ENCODE measurements around the gene TYK2. TPM values are rescaled to one million over a fixed set of nuclear protein-coding genes. Genes with fewer than 3 reads are reported as not detected.
A peak's percentile ranks its signal among the peaks of the same experiment; 100 is the strongest.

Gene TYK2
- 100 to 1,000 TPM; 277 to 290 TPM for total RNA-seq

DNA sequence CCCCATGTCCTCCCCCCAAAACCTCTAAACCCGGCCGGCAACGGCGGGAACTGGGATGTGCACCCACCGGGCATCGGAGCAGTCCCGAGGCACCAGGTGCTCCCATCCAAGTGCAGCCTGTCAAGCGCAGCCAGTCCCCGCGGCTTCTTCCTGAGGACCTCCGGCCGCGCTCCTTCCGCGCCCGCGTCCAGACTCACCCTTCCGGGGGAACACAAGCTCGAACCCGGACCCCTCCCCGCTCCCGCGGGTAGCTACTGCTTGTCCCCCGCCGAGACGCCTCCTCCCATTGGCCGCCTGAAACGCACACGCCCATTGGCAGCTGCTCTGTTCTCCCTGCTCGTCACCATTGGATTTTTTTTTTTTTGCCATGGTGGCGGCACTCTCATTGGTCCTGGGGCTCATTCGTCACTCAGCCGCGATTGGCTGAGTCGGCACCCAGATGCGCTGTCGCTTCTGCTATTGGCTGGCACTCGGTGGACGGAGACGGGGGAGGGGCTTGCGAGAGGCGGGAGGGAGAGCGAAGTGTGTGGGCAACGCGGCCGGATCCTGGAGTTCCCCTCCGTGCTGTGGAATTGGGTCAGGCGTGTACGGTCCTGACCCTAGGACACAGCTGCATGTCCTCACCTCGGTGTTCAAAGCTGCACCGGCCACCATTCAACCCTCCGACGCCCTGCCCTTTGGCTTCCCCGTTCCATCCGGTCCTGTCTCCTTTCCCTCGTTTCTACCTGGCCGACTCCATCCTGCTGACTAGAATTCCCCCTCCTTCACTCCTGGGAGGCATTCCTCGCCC lies at the start of gene TYK2:
Gene TYK2, minus strand, starts transcription at position 260 of the 790 bp plus-strand sequence. CDS start 2,166 bp downstream, outside the sequence.
- H3K36me3 Mint-ChIP-seq: peaks cover 17% of the 10 kb centered on the region
- H3K9me3 Mint-ChIP-seq: no peaks in the 10 kb centered on the region
- no peaks in the 10 kb centered on the region for H3K27me3 Mint-ChIP-seq
- ATAC-seq (ENCODE audit: low read depth) (peak; percentile 98), DNase-seq (peak; percentile 97)
- H3K4me3 Mint-ChIP-seq: peak within 1 kb of the TSS; percentile 94
- peaks cover 17% of the 10 kb centered on the region for H3K4me1 Mint-ChIP-seq
- peak within 1 kb of the TSS; percentile 92 for H3K27ac Mint-ChIP-seq
- POLR2A ChIA-PET: interaction anchor here (0.5 to 3.0 kb wide), 26 partner anchors 8 to 380 kb away, joined by 3 to 39 read pairs (median 4); partner anchors contain the start of genes CDC37, ICAM1, MRPL4 and RAVER1

DNA sequence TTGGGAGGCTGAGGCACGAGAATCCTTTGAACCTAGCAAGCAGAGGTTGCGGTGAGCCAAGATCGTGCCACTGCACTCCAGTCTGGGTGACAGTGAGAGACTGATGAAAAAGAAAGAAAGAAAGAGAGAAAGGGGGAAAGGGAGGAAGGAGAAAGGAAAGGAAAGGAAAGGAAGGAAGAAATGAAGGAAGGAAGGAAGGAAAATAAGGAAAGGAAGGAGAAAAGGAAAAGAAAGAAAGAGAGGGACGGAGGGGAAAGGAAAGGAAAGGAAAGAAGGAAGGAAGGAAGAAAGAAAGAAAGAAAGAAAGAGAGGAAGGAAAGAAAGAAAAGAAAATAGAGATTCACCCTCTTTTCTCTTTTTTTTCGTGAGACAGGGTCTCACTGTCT lies 48.6 kb upstream of the TYK2 start:
- DNase-seq: no peak
- H3K4me1 Mint-ChIP-seq: peaks cover 72% of the 10 kb centered on the region
- H3K36me3 Mint-ChIP-seq: peaks cover 9% of the 10 kb centered on the region
- H3K27me3 Mint-ChIP-seq: peaks cover 10% of the 10 kb centered on the region
- POLR2A ChIA-PET: interaction anchor here (1.2 to 10.8 kb wide), 4 partner anchors 13 to 193 kb away, joined by 3 to 133 read pairs (median 13); partner anchors contain the start of gene CDC37
- ATAC-seq (ENCODE audit: low read depth): no peak
- peak overlapping the region; percentile 83 for H3K27ac Mint-ChIP-seq
- H3K4me3 Mint-ChIP-seq: peak overlapping the region; percentile 67
- no peaks in the 10 kb centered on the region for H3K9me3 Mint-ChIP-seq

DNA sequence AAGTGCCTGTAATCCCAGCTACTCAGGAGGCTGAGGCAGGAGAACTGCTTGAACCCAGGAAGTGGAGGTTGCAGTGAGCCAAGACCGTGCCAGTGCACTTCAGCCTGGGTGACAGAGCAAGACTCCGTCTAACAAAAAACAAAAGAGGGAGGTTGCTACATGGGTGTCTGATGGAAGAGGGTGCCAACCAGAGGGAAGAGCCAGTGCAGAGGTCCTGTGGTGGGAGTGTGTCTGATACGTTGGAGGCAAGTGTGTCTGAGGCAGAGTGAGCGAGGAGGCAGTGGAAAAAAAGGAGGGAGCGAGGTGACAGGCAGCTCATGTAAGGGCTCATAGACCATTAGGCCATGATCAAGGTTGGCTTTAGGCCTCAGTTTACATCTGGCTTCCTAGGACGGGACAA lies 46.8 kb upstream of the TYK2 start:
- DNase-seq (no peak), ATAC-seq (ENCODE audit: low read depth) (no peak)
- H3K27ac Mint-ChIP-seq: peak overlapping the region; percentile 83
- H3K9me3 Mint-ChIP-seq: no peaks in the 10 kb centered on the region
- H3K4me3 Mint-ChIP-seq: peak overlapping the region; percentile 13
- peaks cover 79% of the 10 kb centered on the region for H3K4me1 Mint-ChIP-seq
- H3K27me3 Mint-ChIP-seq: peaks cover 10% of the 10 kb centered on the region
- peaks cover 5% of the 10 kb centered on the region for H3K36me3 Mint-ChIP-seq
- POLR2A ChIA-PET: interaction anchor here (0.8 to 10.8 kb wide), 5 partner anchors 8 to 139 kb away, joined by 3 to 133 read pairs (median 11); partner anchors contain the start of genes CDC37 and KRI1

DNA sequence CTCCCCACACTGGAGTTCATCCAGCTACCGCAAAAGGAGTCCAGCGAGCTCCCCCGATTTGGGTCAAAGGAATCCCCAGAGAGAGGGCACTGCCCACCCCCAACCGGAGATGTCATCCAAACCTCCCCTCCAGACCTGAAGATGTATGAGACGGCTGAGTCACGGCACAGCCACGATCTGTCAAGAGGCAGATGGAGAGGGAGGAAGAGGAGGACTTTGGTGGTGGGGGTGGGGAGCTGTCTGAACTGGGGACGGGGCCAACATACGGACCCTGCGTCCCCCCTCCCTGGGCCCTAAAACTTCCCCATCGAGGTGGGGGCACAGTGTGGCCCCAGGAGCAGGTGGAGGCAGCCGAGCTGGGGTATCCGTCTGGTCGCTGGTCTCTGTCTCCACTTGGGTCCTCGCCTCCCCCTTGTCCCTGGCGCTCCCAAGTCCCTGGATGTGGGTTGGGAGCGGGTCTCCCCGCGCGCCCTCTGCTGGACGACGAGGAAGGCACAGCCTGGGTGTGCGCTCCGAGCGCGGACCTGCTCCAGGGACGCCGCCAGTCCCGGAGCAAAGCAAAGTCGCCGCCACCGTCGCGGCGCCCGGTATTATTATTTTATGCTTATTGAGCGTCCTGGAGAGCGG lies 43.8 kb upstream of the TYK2 start:
- POLR2A ChIA-PET: interaction anchor here (0.6 to 10.8 kb wide), 5 partner anchors 9 to 837 kb away, joined by 3 to 133 read pairs (median 4); partner anchors contain the start of genes CDC37 and ICAM1
- peaks cover 3% of the 10 kb centered on the region for H3K27me3 Mint-ChIP-seq
- peaks cover 5% of the 10 kb centered on the region for H3K36me3 Mint-ChIP-seq
- peaks cover 72% of the 10 kb centered on the region for H3K4me1 Mint-ChIP-seq
- peak overlapping the region; percentile 85 for H3K4me3 Mint-ChIP-seq
- no peaks in the 10 kb centered on the region for H3K9me3 Mint-ChIP-seq
- DNase-seq: peak; percentile 84
- ATAC-seq (ENCODE audit: low read depth): no peak
- H3K27ac Mint-ChIP-seq: peak overlapping the region; percentile 93

DNA sequence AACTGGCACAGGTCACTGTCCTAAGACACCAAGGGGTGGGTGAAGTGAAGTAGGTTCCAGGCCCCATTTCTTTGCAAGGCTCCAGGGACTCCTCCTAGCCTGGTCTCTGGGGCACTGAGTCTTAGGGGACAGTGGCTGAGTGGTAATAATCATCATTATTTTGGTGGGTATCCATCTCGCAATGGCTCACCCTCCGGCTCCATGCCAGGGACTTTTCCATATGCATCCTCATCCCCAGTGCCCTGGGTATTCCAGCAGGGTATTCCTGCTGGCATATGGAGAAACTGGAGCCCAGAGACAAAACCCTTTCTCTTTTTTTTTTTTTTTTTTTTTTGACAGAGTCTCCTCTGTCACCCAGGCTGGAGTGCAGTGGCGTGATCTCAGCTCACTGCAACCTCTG lies 42.5 kb upstream of the TYK2 start:
- peak overlapping the region; percentile 89 for H3K4me3 Mint-ChIP-seq
- no peak overlapping the region for H3K27ac Mint-ChIP-seq
- H3K36me3 Mint-ChIP-seq: peaks cover 5% of the 10 kb centered on the region
- peaks cover 12% of the 10 kb centered on the region for H3K27me3 Mint-ChIP-seq
- DNase-seq (no peak), ATAC-seq (ENCODE audit: low read depth) (no peak)
- POLR2A ChIA-PET: interaction anchor here (1.1 to 10.8 kb wide), 4 partner anchors 10 to 153 kb away, joined by 3 to 133 read pairs (median 6); partner anchors contain the start of genes CDC37 and ICAM1
- peaks cover 68% of the 10 kb centered on the region for H3K4me1 Mint-ChIP-seq
- H3K9me3 Mint-ChIP-seq: no peaks in the 10 kb centered on the region

DNA sequence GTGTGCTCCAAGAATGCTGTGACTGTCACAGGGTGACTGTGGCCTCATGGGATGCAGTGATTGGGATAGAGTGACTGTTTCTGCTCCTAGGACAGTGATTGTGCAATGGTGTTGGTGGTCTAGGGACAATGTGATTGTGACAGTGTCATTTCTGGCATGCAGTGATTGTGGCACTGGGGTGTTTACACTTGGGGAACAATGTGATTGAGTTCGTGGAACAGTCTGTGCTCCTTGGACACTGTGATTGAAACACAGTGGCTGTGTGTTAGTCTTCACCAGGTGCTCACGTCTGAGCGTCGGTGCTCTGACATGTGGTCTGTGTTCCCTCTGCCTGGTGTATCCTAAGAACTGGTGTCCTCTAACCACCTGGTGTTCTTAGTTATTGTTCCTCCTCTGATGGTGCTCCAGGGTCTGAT lies 41.7 kb upstream of the TYK2 start:
- DNase-seq (no peak), ATAC-seq (ENCODE audit: low read depth) (no peak)
- Mint-ChIP-seq H3K4me1 (peaks cover 65% of the 10 kb centered on the region), H3K9me3 (no peaks in the 10 kb centered on the region), H3K27ac (peak overlapping the region; percentile 79), H3K27me3 (peaks cover 13% of the 10 kb centered on the region), H3K36me3 (peaks cover 5% of the 10 kb centered on the region), H3K4me3 (peak overlapping the region; percentile 89)
- POLR2A ChIA-PET: interaction anchor here (0.7 to 7.0 kb wide), 4 partner anchors 10 to 81 kb away, joined by 3 to 199 read pairs (median 10); partner anchors contain the start of genes CDC37 and KEAP1

DNA sequence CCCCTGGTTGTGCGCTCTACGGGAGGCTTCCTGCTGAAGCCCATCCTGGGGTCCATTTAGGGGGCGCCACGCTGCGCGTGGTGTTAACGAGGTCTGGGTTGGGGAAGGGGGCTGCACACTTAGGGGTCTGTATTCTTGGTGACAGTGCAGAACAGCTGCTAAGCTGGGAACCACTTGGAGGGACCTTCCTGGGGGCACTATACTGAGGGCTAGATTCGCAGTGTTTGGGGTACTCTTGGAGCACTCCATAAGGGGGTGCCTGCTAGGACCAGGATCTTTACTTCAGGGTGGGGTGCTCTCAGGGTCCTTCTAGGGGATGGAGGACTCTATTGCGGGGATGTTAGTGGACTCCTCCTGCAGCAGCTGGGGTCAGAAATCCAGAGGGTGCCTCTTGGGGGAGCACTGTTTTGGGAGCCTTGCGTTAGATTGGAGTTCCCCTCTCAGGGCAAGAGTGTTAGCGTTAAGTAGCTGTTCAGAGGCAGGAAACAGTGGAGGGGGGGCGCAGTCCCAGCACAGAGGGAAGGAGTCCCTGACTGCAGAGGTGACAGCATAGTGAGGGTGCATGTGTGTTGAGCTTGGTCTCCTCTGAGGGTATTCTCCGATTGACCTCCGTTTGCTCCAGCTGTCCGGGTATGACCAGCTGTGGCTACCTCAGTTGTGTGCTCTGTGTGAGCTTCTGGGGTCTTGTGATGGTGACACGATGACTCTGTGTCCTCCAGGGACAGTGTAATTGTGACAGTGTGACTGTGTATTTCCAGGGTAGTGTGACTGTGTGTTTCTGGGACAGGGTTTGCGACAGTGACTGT lies 41.1 kb upstream of the TYK2 start:
- POLR2A ChIA-PET: interaction anchor here (0.6 to 7.0 kb wide), 10 partner anchors 9 to 183 kb away, joined by 3 to 199 read pairs (median 3); partner anchors contain the start of genes CDC37, ICAM5 and KEAP1
- peak overlapping the region; percentile 79 for H3K27ac Mint-ChIP-seq
- H3K4me3 Mint-ChIP-seq: peak overlapping the region; percentile 89
- peaks cover 15% of the 10 kb centered on the region for H3K27me3 Mint-ChIP-seq
- H3K9me3 Mint-ChIP-seq: no peaks in the 10 kb centered on the region
- DNase-seq (peak; percentile 58), ATAC-seq (ENCODE audit: low read depth) (peak; percentile 13)
- peaks cover 64% of the 10 kb centered on the region for H3K4me1 Mint-ChIP-seq
- peaks cover 5% of the 10 kb centered on the region for H3K36me3 Mint-ChIP-seq

DNA sequence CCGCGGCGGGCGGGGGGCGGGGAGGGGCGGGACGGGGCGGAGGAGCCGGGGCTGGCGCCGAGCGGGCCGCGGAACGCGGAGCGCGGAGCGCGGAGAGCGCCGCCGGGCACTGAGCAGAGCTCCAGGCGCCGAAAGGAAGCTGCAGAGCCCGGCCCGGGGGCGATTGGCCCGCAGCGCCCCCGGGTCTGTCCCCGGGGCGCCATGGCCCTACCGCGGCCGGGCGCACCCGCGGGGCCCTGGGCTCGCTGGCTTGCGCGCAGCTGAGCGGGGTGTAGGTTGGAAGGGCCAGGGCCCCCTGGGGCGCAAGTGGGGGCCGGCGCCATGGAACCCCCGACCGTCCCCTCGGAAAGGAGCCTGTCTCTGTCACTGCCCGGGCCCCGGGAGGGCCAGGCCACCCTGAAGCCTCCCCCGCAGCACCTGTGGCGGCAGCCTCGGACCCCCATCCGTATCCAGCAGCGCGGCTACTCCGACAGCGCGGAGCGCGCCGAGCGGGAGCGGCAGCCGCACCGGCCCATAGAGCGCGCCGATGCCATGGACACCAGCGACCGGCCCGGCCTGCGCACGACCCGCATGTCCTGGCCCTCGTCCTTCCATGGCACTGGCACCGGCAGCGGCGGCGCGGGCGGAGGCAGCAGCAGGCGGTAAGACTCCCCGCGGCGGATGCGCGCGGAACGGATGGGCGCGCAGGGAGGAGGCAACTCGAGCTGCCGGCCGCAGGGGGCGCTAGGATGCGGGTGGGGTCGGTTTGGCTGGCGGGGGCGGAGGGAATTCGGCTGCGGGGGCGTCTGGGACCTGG lies 40.3 kb upstream of the TYK2 start, which contains the start of gene PDE4A:
Gene PDE4A, plus strand, starts transcription at position 95 of the 796 bp plus-strand sequence. Its CDS starts 227 bp downstream, at position 322.
- H3K4me1 Mint-ChIP-seq: peaks cover 63% of the 10 kb centered on the region
- POLR2A ChIA-PET: interaction anchor here (0.6 to 7.0 kb wide), 9 partner anchors 9 to 184 kb away, joined by 3 to 199 read pairs (median 4); partner anchors contain the start of genes CDC37 and ICAM5
- ATAC-seq (ENCODE audit: low read depth) (peak; percentile 15), DNase-seq (peak; percentile 92)
- H3K36me3 Mint-ChIP-seq: peaks cover 4% of the 10 kb centered on the region
- peaks cover 15% of the 10 kb centered on the region for H3K27me3 Mint-ChIP-seq
- peak within 1 kb of the TSS; percentile 89 for H3K4me3 Mint-ChIP-seq
- H3K27ac Mint-ChIP-seq: peak within 1 kb of the TSS; percentile 90
- no peaks in the 10 kb centered on the region for H3K9me3 Mint-ChIP-seq

DNA sequence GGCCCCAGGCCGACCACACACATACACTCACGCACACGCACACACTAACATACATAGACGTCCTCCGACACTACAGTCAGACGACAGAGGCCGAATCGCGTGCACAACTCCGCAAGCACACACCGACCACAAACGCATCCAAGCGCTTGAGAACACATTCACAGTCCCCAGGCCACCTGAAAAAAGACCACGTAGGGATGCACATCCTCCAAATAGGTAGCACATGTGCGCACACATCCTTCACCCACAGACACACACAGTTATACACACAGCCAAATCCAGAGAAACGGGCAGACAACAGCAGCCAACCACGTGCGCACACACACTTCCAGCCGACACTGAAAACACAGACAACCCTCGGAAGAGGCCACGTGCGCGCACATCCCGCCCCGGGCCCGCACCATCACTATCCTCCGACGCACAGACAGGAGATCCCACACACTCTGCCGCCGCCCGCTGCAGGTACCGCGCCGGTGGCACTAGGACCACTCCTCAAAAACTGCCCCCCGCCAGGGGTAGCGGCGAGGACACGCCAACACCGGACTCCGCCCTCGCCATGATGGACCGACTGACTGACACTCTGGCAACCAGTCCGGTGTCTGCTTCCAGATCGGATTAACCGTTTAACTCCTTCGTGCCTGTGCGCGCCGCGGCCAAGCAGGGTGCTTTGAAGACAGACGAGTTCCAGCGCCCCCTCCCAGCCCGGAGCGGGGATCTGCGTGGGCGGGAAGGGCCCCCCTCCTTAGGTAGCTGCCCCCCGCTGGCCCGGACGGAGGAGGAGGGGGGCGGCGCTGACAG lies 39.5 kb upstream of the TYK2 start:
- POLR2A ChIA-PET: interaction anchor here (0.8 to 7.0 kb wide), 6 partner anchors 8 to 16 kb away, joined by 3 to 199 read pairs (median 9); partner anchors contain the start of gene CDC37
- no peaks in the 10 kb centered on the region for H3K9me3 Mint-ChIP-seq

DNA sequence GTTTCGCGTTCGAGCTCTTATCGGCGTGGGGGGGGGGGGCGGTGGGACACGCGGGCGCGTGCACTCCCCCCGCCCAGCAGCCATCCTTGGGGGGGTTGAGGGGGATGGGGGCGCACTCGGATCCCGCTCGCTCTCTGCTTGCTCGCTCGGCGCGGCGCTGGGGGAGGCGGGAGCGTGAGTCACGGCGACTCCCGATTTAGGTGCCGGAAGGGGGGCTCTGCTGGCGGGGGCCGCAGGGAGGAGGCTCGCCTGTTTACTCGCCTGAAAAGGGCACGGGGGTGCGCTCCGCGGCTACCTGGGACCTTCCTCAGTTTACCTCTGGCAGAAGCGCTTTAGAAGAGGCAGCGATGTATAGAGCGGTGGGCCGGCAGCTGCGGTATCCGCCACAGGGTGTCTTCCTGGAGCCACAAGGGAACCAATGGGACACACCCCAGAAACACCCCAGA lies 38.9 kb upstream of the TYK2 start:
- ATAC-seq (ENCODE audit: low read depth): no peak
- DNase-seq: peak; percentile 74
- Mint-ChIP-seq H3K27me3 (peaks cover 15% of the 10 kb centered on the region), H3K36me3 (peaks cover 5% of the 10 kb centered on the region), H3K4me1 (peaks cover 54% of the 10 kb centered on the region), H3K9me3 (no peaks in the 10 kb centered on the region), H3K4me3 (peak overlapping the region; percentile 83), H3K27ac (peak overlapping the region; percentile 90)
- POLR2A ChIA-PET: interaction anchor here (0.6 to 7.0 kb wide), 3 partner anchors 9 to 147 kb away, joined by 3 to 199 read pairs (median 11); partner anchors contain the start of gene CDC37

More for the DNA sequence above, 39.5 kb upstream of the TYK2 start:
- Mint-ChIP-seq H3K4me3 (peak overlapping the region; percentile 83), H3K4me1 (peaks cover 57% of the 10 kb centered on the region), H3K36me3 (peaks cover 4% of the 10 kb centered on the region), H3K27ac (peak overlapping the region; percentile 90), H3K27me3 (peaks cover 15% of the 10 kb centered on the region)
- DNase-seq: peak; percentile 79
- ATAC-seq (ENCODE audit: low read depth): peak; percentile 22
